ENCODE data around the gene UNC5A. TPM values are rescaled to one million over a fixed set of nuclear protein-coding genes. Genes with fewer than 3 reads are reported as not detected.

The UNC5A gene
- total RNA-seq, 2 donors from 2014 or later: not detected

DNA sequence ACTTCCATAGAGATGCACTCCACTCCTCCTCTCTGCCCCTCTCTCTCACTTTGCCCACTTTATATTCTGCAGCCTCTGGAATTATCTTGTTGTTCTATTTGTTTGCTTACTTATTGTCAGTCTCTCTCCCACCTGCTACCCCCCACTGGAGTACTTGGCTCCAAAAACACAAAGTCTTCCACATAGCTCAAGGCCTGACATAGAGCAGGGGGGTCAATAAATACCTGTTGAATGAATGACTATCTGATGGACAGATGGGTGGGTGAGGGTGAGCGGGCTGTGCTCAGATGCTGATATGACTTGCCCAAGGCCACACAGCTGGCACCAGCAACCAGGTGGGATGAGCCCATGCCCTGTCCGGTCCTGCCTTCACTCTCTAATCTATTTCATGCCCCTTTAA lies 13.4 kb upstream of the UNC5A start:
- Histone ChIP-seq H3K9me3 (no peaks in the 10 kb centered on the region), H3K27ac (no peak overlapping the region), H3K4me1 (no peaks in the 10 kb centered on the region), H3K36me3 (no peaks in the 10 kb centered on the region), H3K27me3 (peaks cover 0 to 7% of the 10 kb centered on the region in 2 donors), H3K4me3 (no peak overlapping the region)
- TF ChIP-seq, protein P1, sequence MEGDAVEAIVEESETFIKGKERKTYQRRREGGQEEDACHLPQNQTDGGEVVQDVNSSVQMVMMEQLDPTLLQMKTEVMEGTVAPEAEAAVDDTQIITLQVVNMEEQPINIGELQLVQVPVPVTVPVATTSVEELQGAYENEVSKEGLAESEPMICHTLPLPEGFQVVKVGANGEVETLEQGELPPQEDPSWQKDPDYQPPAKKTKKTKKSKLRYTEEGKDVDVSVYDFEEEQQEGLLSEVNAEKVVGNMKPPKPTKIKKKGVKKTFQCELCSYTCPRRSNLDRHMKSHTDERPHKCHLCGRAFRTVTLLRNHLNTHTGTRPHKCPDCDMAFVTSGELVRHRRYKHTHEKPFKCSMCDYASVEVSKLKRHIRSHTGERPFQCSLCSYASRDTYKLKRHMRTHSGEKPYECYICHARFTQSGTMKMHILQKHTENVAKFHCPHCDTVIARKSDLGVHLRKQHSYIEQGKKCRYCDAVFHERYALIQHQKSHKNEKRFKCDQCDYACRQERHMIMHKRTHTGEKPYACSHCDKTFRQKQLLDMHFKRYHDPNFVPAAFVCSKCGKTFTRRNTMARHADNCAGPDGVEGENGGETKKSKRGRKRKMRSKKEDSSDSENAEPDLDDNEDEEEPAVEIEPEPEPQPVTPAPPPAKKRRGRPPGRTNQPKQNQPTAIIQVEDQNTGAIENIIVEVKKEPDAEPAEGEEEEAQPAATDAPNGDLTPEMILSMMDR (IDR thresholded peaks at IDR 0.05): no peak
- no peak for DNase-seq (ENCODE audit: low spot score)

DNA sequence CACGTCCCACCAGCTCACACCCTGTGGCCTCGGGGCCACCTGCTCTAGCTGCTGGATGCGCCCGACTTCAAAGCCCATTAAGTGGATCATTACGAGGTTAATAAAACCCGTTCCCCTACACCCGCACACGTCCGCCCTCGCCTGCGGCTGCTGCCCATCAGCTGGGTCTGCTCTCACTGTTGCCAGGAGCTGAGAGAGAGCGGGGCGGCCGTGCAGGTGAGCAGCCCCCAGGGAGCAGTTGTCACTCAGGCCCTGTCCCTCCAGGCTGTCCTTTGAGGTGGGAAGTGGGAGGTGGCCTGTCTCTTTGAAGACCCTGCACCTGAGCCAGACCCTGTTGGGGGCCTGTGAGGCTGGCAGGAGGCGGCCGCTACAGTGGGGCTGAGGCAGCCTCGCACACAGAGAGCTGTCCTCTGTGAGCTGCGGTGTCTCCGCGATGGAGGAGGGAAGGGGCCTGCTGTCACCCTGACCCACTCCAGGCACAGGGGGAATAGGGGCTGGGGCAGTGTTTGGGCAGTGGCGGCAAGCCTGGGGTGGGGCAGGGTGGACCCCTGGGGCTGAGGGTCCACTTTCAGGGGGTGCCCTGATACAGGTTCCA lies 12.8 kb upstream of the UNC5A start:
- Histone ChIP-seq H3K4me1 (no peaks in the 10 kb centered on the region), H3K4me3 (no peak overlapping the region), H3K9me3 (no peaks in the 10 kb centered on the region), H3K36me3 (no peaks in the 10 kb centered on the region), H3K27me3 (peaks cover 0 to 7% of the 10 kb centered on the region in 2 donors), H3K27ac (no peak overlapping the region)
- DNase-seq (ENCODE audit: low spot score): no peak
- TF ChIP-seq, protein P1 (IDR thresholded peaks at IDR 0.05): no peak

DNA sequence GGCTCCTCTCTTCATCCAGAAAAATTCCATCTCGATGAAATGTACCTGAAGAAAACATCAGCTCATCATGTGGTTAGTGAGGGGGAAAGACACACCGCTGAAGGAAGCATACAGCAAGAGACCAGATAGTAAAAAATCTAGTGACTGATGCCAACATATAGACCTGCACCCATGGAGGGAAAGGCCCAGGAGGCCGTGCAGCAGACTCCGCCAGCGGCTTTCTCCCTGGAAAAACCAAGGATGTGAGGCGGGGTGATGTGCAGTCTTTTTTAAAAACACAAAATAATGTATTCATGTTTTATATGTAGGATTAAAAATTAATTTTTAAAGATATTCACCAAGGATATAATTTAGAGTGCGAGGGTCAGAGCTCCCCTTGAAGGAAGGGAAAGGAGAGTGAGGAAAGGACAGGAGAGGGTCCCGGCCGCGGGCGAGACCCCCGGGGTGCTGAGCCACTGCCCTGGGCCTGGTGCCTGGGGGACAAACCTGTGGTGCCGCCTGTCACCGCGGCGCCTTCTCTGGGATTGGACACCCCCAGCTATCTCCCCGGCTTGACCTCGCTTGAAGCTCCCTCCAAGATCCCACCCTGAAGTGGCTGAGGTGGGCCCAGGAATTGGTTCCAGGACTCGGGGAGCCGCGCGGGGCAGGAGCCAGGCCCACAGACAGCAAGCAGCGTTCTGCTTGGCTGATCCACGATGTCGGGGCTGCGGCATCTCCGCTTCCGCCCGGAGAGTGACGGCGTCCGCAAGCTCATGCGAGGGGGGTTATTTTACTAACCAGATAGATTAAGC lies 12.1 kb upstream of the UNC5A start:
- Histone ChIP-seq H3K27ac (no peak overlapping the region), H3K4me1 (no peaks in the 10 kb centered on the region), H3K9me3 (no peaks in the 10 kb centered on the region), H3K27me3 (peaks cover 0 to 7% of the 10 kb centered on the region in 2 donors), H3K4me3 (no peak overlapping the region), H3K36me3 (no peaks in the 10 kb centered on the region)
- TF ChIP-seq, protein P1 (IDR thresholded peaks at IDR 0.05): no peak
- no peak for DNase-seq (ENCODE audit: low spot score)

DNA sequence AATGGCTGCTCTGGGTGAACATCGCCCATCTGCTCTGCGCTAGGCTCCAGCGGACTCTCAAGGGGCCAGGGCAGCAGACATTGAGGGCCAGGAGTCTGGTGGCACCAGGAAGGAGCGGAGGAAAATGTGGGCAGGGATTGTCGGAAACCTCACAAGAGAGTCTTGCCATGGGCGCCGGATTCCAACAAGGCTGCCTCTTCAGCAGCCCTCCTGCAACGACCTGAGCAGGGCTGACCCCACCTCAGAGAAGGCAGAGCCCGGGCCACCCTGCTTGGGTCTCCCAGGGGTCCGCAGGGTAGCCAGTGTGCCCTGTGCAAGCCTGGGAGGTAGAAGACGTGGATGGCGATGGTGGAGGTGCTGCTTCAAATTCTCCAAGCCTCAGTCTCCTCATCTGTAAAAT lies 11.4 kb upstream of the UNC5A start:
- no peak overlapping the region for H3K4me3 ChIP-seq
- no peak overlapping the region for H3K27ac ChIP-seq
- H3K4me1 ChIP-seq: no peaks in the 10 kb centered on the region
- DNase-seq (ENCODE audit: low spot score): no peak
- TF ChIP-seq, protein P1 (IDR thresholded peaks at IDR 0.05): no peak
- peaks cover 0 to 7% of the 10 kb centered on the region in 2 donors for H3K27me3 ChIP-seq
- no peaks in the 10 kb centered on the region for H3K9me3 ChIP-seq
- H3K36me3 ChIP-seq: no peaks in the 10 kb centered on the region

DNA sequence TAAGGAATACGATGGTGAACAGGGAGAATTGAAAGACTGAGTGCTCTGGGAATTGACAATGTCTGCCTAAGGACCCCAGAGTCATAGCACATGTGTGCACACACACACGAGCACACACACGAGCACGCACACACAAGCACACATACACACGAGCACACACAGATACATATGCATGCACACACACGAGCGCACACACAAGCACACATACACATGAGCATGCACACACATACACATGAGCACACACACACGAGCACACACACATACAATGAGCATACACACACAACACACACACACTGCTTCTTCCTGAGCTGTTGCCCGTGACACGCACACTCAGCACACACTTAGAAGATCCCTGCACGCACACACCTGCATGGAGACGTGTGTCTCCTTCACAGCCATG lies 10.9 kb upstream of the UNC5A start:
- Histone ChIP-seq H3K27me3 (peaks cover 0 to 7% of the 10 kb centered on the region in 2 donors), H3K4me1 (no peaks in the 10 kb centered on the region), H3K9me3 (no peaks in the 10 kb centered on the region), H3K4me3 (no peak overlapping the region), H3K27ac (no peak overlapping the region), H3K36me3 (no peaks in the 10 kb centered on the region)
- no peak for DNase-seq (ENCODE audit: low spot score)
- TF ChIP-seq, protein P1 (IDR thresholded peaks at IDR 0.05): no peak
